ENCODE measurements around the gene MYORG. TPM values are rescaled to one million over a fixed set of nuclear protein-coding genes. Genes with fewer than 3 reads are reported as not detected.
A peak's percentile ranks its signal among the peaks of the same experiment; 100 is the strongest.
"Not testable (repeated sequence)": the region's sequence is repeated elsewhere in the genome, so short reads cannot be mapped to it uniquely, and the experiment has no call there.

The MYORG gene
- total RNA-seq, 5 donors from 2014 or later (not counting 1 experiment from before 2014, with no cell fraction given): 0.72 to 2.3 (median 1.6) TPM

GRCh38 chr9:34367751-34368410 is 8.8 kb downstream of the MYORG start:
- H3K4me1 ChIP-seq (ENCODE audit: control insufficient read depth in 1 of 2, extremely low read depth in 1 of 2, insufficient read depth in 2 of 2, low read length in 2 of 2): peaks cover 11 to 16% of the 10 kb centered on the region in 2 experiments
- H3K36me3 ChIP-seq (ENCODE audit: control insufficient read depth in 2 of 2, extremely low read depth in 1 of 2, insufficient read depth in 1 of 2, low read length in 1 of 2); H3K9me3 Mint-ChIP-seq; DNase-seq; ATAC-seq (replicated peaks in 1 of 4); H3K4me3 ChIP-seq (ENCODE audit: control insufficient read depth in 1 of 2, extremely low read depth in 1 of 2, low read length in 1 of 2); H3K27ac ChIP-seq (ENCODE audit: low read length); H3K4me3 Mint-ChIP-seq; POLR2A ChIA-PET; H3K27me3 ChIP-seq (replicated peaks in 1 of 2; ENCODE audit: control insufficient read depth in 2 of 2, extremely low read depth in 1 of 2, insufficient read depth in 2 of 2, low read length in 1 of 2); CTCF ChIA-PET; H3K9me3 ChIP-seq; H3K27ac Mint-ChIP-seq; H3K27me3 Mint-ChIP-seq: not testable (repeated sequence)
- WGBS (ENCODE audit: insufficient coverage): 84% methylated on average over 2 of the region's 3 CpGs
- Mint-ChIP-seq H3K4me1 (peaks cover 13 to 18% (median 14%) of the 10 kb centered on the region in 3 donors), H3K36me3 (peaks cover 21% of the 10 kb centered on the region)

- Mint-ChIP-seq H3K4me1 (peaks cover 13 to 18% (median 14%) of the 10 kb centered on the region in 3 donors), H3K36me3 (peaks cover 21% of the 10 kb centered on the region), H3K9me3 (peaks cover 0 to 3% (median 0%) of the 10 kb centered on the region in 3 donors), H3K27me3 (no peaks in the 10 kb centered on the region), H3K4me3 (no peak overlapping the region), H3K27ac (no peak overlapping the region)
- Histone ChIP-seq H3K4me3 (ENCODE audit: control insufficient read depth in 1 of 2, extremely low read depth in 1 of 2, low read length in 1 of 2) (no peak overlapping the region), H3K36me3 (ENCODE audit: control insufficient read depth in 2 of 2, extremely low read depth in 1 of 2, insufficient read depth in 1 of 2, low read length in 1 of 2) (no peaks in the 10 kb centered on the region), H3K4me1 (ENCODE audit: control insufficient read depth in 1 of 2, extremely low read depth in 1 of 2, insufficient read depth in 2 of 2, low read length in 2 of 2) (peaks cover 11 to 16% of the 10 kb centered on the region in 2 experiments), H3K27me3 (replicated peaks in 1 of 2; ENCODE audit: control insufficient read depth in 2 of 2, extremely low read depth in 1 of 2, insufficient read depth in 2 of 2, low read length in 1 of 2) (no peaks in the 10 kb centered on the region), H3K9me3 (no peaks in the 10 kb centered on the region), H3K27ac (ENCODE audit: low read length) (no peak overlapping the region)
- ChIA-PET POLR2A (no interaction called here), CTCF (interaction anchor here (0.6 kb wide), 2 partner anchors 39 to 419 kb away, joined by 3 read pairs; no protein-coding TSS in a partner anchor)
- no CpG with 5 or more reads among the region's 2 CpGs for WGBS (ENCODE audit: insufficient coverage)
- no peak for DNase-seq
- no peak for ATAC-seq (replicated peaks in 1 of 4)
These were observed 10.3 kb downstream of the MYORG start for GRCh38 chr9:34366365-34366764.

- DNase-seq (no peak), ATAC-seq (replicated peaks in 1 of 4) (no peak)
- H3K27ac ChIP-seq (ENCODE audit: low read length): no peak overlapping the region
- peaks cover 0 to 3% (median 0%) of the 10 kb centered on the region in 3 donors for H3K9me3 Mint-ChIP-seq
- H3K4me1 Mint-ChIP-seq: peaks cover 13 to 18% (median 14%) of the 10 kb centered on the region in 3 donors
- peaks cover 22% of the 10 kb centered on the region for H3K36me3 Mint-ChIP-seq
- H3K27me3 ChIP-seq (replicated peaks in 1 of 2; ENCODE audit: control insufficient read depth in 2 of 2, extremely low read depth in 1 of 2, insufficient read depth in 2 of 2, low read length in 1 of 2): no peaks in the 10 kb centered on the region
- H3K4me3 Mint-ChIP-seq: no peak overlapping the region
- no peaks in the 10 kb centered on the region for H3K36me3 ChIP-seq (ENCODE audit: control insufficient read depth in 2 of 2, extremely low read depth in 1 of 2, insufficient read depth in 1 of 2, low read length in 1 of 2)
- POLR2A ChIA-PET: no interaction called here
- H3K27ac Mint-ChIP-seq: no peak overlapping the region
- CTCF ChIA-PET: interaction anchor here in 1 of 2 donors (0.6 kb wide), 1 partner anchor 1689 kb away, joined by 5 read pairs; no protein-coding TSS in a partner anchor
- no peak overlapping the region for H3K4me3 ChIP-seq (ENCODE audit: control insufficient read depth in 1 of 2, extremely low read depth in 1 of 2, low read length in 1 of 2)
- peaks cover 11 to 16% of the 10 kb centered on the region in 2 experiments for H3K4me1 ChIP-seq (ENCODE audit: control insufficient read depth in 1 of 2, extremely low read depth in 1 of 2, insufficient read depth in 2 of 2, low read length in 2 of 2)
- no peaks in the 10 kb centered on the region for H3K9me3 ChIP-seq
- no peaks in the 10 kb centered on the region for H3K27me3 Mint-ChIP-seq
- no CpG with 5 or more reads among the region's 2 CpGs for WGBS (ENCODE audit: insufficient coverage)
These were observed 11.4 kb downstream of the MYORG start for GRCh38 chr9:34365282-34365681.

- H3K9me3 ChIP-seq: no peaks in the 10 kb centered on the region
- H3K36me3 Mint-ChIP-seq: peaks cover 23% of the 10 kb centered on the region
- POLR2A ChIA-PET: no interaction called here
- H3K27me3 ChIP-seq (replicated peaks in 1 of 2; ENCODE audit: control insufficient read depth in 2 of 2, extremely low read depth in 1 of 2, insufficient read depth in 2 of 2, low read length in 1 of 2): no peaks in the 10 kb centered on the region
- CTCF ChIA-PET: interaction anchor here in 1 of 2 donors (1.2 kb wide), 1 partner anchor 10 kb away, joined by 5 read pairs; no protein-coding TSS in a partner anchor
- peak overlapping the region in 2 of 3 donors; percentile 9 to 62 for H3K4me3 Mint-ChIP-seq
- DNase-seq: peak in 4 of 35 experiments; percentile 4 to 31 (median 8)
- peak overlapping the region; percentile 42 to 80 for H3K27ac Mint-ChIP-seq
- peaks cover 0 to 3% (median 0%) of the 10 kb centered on the region in 3 donors for H3K9me3 Mint-ChIP-seq
- no peaks in the 10 kb centered on the region for H3K36me3 ChIP-seq (ENCODE audit: control insufficient read depth in 2 of 2, extremely low read depth in 1 of 2, insufficient read depth in 1 of 2, low read length in 1 of 2)
- 0% methylated on average over 2 of the region's 13 CpGs for WGBS (ENCODE audit: insufficient coverage)
- H3K27ac ChIP-seq (ENCODE audit: low read length): no peak overlapping the region
- ATAC-seq (replicated peaks in 1 of 4): peak; percentile 58 to 89 (median 74)
- no peak overlapping the region for H3K4me3 ChIP-seq (ENCODE audit: control insufficient read depth in 1 of 2, extremely low read depth in 1 of 2, low read length in 1 of 2)
- H3K4me1 Mint-ChIP-seq: peaks cover 13 to 18% (median 14%) of the 10 kb centered on the region in 3 donors
- peaks cover 11 to 16% of the 10 kb centered on the region in 2 experiments for H3K4me1 ChIP-seq (ENCODE audit: control insufficient read depth in 1 of 2, extremely low read depth in 1 of 2, insufficient read depth in 2 of 2, low read length in 2 of 2)
- no peaks in the 10 kb centered on the region for H3K27me3 Mint-ChIP-seq
These were observed 12.9 kb downstream of the MYORG start for GRCh38 chr9:34363619-34364351.

GRCh38 chr9:34362614-34363214 is 14.0 kb downstream of the MYORG start:
- no peaks in the 10 kb centered on the region for H3K27me3 ChIP-seq (replicated peaks in 1 of 2; ENCODE audit: control insufficient read depth in 2 of 2, extremely low read depth in 1 of 2, insufficient read depth in 2 of 2, low read length in 1 of 2)
- Mint-ChIP-seq H3K36me3 (peaks cover 23% of the 10 kb centered on the region), H3K27me3 (no peaks in the 10 kb centered on the region), H3K9me3 (peaks cover 0 to 5% (median 0%) of the 10 kb centered on the region in 3 donors), H3K4me3 (no peak overlapping the region), H3K27ac (no peak overlapping the region), H3K4me1 (peaks cover 13 to 18% (median 14%) of the 10 kb centered on the region in 3 donors)
- H3K4me1 ChIP-seq (ENCODE audit: control insufficient read depth in 1 of 2, extremely low read depth in 1 of 2, insufficient read depth in 2 of 2, low read length in 2 of 2): peaks cover 11 to 16% of the 10 kb centered on the region in 2 experiments
- ATAC-seq (replicated peaks in 1 of 4) (no peak), DNase-seq (no peak)
- WGBS (ENCODE audit: insufficient coverage): 86% methylated on average over 2 of the region's 4 CpGs
- ChIA-PET CTCF (no interaction called here), POLR2A (no interaction called here)
- no peaks in the 10 kb centered on the region for H3K9me3 ChIP-seq
- no peaks in the 10 kb centered on the region for H3K36me3 ChIP-seq (ENCODE audit: control insufficient read depth in 2 of 2, extremely low read depth in 1 of 2, insufficient read depth in 1 of 2, low read length in 1 of 2)
- H3K27ac ChIP-seq (ENCODE audit: low read length): no peak overlapping the region
- H3K4me3 ChIP-seq (ENCODE audit: control insufficient read depth in 1 of 2, extremely low read depth in 1 of 2, low read length in 1 of 2): no peak overlapping the region

- not testable (repeated sequence) for ATAC-seq (replicated peaks in 1 of 4); H3K27ac Mint-ChIP-seq; H3K4me1 ChIP-seq (ENCODE audit: control insufficient read depth in 1 of 2, extremely low read depth in 1 of 2, insufficient read depth in 2 of 2, low read length in 2 of 2); H3K4me3 ChIP-seq (ENCODE audit: control insufficient read depth in 1 of 2, extremely low read depth in 1 of 2, low read length in 1 of 2); H3K9me3 ChIP-seq; H3K4me1 Mint-ChIP-seq; DNase-seq; H3K27me3 ChIP-seq (replicated peaks in 1 of 2; ENCODE audit: control insufficient read depth in 2 of 2, extremely low read depth in 1 of 2, insufficient read depth in 2 of 2, low read length in 1 of 2); H3K27me3 Mint-ChIP-seq; H3K36me3 ChIP-seq (ENCODE audit: control insufficient read depth in 2 of 2, extremely low read depth in 1 of 2, insufficient read depth in 1 of 2, low read length in 1 of 2); H3K4me3 Mint-ChIP-seq; H3K27ac ChIP-seq (ENCODE audit: low read length)
- POLR2A ChIA-PET: interaction anchor here in 1 of 2 donors (0.7 kb wide), 1 partner anchor 12 kb away, joined by 4 read pairs; no protein-coding TSS in a partner anchor
- Mint-ChIP-seq H3K36me3 (peaks cover 33% of the 10 kb centered on the region), H3K9me3 (peaks cover 0 to 22% (median 12%) of the 10 kb centered on the region in 3 donors)
- CTCF ChIA-PET: interaction anchor here in 1 of 2 donors (0.7 kb wide), 1 partner anchor 265 kb away, joined by 4 read pairs; no protein-coding TSS in a partner anchor
- WGBS (ENCODE audit: insufficient coverage): no CpG with 5 or more reads among the region's 1 CpG
These were observed 23.7 kb downstream of the MYORG start for GRCh38 chr9:34352957-34353356.

Measured in T-cell (primary cell).